ENCODE measurements around the gene CPVL.

CPVL gene

DNA sequence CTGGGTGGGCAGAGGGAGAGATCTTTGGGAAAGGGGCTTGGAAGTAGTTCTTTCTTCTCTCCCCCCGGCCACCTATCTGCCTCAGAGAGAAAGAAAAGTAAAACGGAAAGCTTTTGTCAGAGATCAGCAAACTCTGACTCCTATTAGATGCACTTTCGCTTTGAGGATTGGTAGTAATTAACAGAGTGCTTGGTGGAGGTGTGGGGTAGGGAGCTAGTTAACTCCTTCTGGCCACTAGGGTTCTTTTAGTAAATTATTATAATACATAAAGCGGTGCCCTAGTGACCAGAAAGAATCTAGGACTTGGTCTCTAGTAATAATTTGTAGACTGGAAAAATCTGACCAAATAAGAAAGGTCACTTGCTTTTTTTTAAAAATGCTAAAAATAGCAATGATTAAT, 54.6 kb downstream of the CPVL start:
- no peak for DNase-seq (ENCODE audit: low read depth, low spot score)

DNA sequence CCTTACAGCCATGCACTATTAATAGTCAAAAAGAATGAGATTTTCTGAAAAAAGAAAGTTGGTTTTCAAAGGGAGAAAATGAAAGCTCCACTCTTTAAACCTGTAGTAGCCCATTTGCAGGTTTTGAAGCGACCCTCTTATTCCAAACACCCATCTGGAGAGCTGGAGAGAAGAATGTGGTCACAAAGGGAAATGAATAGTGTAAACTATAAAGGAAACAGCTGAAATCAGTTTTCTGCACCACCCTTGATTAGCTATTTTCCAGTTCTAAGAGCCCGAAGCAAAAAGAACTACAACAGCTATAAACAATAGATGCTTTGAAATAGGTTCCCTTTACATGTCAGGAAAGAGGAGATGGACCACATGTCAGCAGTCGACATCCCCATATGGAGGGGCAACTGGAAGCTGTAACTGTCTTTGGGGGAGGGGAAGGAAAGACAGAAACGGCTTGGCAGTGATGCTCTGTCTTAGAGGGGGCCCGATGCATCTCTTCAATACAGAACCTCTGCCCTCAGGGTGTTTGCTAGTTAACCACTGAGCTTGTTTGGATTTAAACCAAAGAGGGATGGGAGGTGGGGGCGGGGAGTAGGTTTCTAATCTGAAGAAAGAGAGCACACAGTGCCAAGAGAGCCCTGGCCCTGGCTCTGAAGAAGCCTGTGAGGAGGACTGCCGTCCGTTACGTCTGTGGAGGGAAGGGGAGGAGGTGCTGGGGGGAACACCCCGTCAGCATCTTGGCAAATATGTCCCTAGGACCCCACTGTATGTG, 55.3 kb downstream of the CPVL start:
- DNase-seq (ENCODE audit: low read depth, low spot score) = no peak

DNA sequence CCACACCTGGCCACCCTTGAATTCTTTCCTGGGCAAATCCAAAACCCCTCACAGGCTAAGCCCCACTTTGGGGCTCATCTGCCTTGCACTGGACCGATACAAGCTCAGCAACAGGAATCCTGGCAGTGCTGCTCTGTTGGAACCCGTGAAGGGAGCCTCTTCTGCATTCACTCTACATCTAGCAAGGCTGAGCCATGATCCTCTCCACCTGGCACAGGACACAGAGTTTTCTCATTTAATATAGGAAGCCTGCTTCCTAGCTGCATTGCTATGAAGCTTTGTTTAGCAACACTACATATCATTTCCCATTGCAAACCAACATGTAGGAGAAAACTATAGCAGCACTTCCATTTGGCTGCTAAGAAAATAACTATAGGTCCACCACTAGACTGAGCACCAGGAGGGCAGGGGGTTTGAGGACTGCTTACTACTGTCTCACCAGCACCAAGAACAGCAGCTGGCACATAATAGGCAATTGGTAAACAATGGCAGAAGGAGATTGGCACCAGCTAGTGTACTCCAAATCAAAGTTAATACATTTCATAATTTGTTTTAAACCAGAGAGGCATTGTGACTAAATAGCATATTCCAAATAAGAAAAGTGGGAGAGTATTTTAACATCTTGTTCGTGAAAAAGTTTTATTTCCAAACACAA, 56.1 kb downstream of the CPVL start:
- no peak for DNase-seq (ENCODE audit: low read depth, low spot score)

DNA sequence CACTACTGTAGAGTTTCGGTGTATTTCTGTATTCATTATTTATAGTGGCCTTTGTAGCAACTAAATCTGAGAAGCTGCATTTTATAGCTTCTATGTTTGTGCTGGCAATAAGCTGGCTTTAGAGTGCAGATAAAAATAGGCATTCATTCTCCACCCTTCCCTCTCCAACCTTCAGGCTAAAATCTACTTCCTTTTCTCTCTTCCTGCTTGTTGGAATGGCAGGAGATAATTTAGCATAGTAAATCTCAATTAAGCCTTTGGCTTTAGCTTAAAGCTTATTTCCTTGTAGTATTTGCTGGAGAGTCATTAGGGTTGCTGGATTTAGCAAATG, 58.5 kb downstream of the CPVL start:
- DNase-seq (ENCODE audit: low read depth, low spot score) = no peak

DNA sequence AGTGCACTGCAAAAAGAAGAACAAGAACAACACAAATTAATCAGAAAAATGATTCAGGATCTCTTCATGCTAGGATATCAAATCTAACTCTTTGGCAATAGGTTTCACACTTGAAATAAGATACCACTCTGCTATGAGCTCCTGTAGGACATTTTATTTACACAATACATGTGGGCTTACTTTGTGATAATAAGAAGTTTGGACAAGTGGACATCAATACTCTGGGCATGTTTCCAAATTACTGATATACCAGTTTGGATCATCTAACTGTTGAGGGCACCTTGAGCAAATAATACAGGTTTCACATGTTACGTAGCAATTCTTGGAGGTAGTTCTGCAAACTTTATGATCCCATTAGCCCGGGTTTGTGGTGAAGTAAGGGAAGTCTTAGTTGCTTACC, 59.8 kb downstream of the CPVL start:
- DNase-seq (ENCODE audit: low read depth, low spot score) = no peak

DNA sequence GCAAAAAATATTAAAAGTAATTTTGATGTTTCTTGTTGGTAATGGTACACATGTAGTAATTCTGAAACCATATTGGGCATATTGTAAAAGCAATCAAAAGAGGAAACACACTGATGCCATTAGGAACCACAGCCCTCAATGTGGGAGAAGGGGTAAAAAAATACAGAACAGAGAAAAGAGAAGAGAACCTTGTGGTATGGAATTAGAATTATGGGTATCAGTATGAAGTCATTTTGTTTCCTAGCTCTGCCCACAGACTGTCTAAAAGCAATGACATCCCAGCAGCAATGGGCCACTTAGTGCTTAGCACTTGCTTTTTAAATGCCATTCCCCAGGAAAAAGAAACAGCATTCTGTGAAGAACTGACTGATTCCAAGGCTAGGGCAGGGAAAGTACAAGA, 61.5 kb downstream of the CPVL start:
- DNase-seq (ENCODE audit: low read depth, low spot score) = no peak

DNA sequence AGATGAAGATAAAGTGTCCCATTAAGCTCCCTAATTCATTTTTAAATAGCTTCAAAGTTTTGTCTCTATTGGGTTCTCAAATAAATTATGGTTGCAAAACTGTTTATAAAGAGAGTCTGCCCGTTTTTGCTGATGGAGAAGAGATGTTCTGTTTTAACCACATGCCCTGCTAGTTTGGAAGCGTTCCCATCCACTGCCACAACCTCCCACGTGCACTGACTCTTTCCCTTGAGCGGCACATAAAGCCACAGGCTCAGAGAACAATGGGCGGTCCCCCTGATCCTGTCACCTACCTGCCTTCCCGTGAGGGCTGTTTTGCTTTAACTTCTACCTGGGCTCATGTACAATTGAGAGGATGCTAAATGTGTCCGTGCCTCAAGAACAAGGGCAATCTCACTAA, 65.5 kb downstream of the CPVL start:
- DNase-seq (ENCODE audit: low read depth, low spot score) = no peak

DNA sequence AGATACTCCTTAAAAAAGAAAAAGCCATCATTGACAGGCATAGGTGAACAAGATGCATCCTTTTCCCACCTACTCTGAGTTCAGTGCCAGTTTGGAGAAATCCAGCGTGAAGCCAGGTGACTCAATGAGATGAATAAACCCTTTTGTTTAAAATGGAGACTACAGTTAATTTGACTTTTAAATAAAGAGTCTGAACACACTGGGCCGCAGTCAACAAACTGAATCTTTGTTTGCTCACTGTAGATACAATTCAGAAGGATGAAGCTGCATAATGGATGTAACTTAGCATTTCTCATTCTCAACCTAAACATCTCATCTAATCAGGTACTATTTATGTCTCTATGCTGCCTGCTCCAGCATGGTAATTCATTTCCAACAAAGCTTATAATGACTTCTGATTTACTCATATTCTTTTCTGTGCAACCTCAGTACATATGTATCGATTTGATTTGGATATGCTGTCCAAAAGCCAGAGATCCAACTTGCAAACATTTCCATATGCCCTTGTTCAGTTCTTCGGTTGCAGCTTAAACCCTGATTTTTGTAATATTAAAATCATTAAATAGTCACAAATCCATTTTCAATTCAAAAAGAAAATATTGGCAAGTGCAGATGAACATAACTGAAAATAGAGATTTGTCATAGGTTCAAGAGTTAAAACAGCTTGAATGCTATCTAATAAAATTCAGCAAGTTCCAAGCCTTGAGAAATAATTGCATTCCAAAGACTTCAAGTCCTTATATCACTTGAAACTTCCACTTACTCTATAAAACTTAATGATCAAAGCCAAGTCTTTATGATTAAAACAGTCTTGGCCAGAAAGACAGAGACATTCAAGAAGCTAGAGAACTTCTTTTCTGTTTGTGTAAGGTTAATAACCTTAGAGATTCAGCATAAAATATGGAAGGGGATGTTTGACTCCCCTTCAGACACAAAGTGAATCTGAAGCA, 67.8 kb downstream of the CPVL start:
- no peak for DNase-seq (ENCODE audit: low read depth, low spot score)

DNA sequence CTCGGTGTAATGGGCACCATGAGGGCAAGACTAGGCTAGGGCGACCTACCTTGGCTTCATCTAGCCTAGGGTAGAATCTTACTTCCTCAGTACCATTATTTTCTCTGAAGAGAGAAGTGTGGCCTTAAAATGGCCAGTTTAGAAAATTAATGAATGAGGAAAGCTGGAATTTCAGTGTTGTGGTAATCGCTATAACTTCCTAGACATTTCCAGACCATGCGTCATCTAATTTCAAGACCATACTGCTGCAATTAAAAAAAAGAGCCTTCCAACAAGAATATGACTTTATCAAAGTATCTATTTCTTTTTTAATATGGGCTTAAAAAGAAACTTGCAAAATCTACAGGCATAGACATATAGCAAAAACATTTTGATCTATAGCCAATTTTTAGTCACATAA, 68.5 kb downstream of the CPVL start:
- no peak for DNase-seq (ENCODE audit: low read depth, low spot score)

DNA sequence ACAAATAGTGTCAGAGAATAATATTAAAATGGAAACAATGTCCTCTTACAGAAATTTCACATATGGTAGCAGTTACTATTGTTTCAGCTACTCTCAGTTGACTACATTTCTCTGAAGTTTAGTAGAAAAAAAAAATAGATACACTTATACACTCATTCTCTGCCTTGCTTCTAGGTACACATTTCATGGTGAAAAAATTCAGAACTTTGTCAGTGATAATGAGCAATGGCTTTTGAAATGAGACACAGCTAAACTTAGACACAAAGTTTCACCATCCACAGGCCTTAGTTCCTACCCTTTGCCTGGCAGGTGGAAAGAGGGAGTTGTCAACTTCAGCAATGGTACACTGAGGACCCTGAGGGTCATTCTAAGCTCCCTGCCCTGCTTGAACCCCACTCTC, 69.2 kb downstream of the CPVL start:
- no peak for DNase-seq (ENCODE audit: low read depth, low spot score)

DNA sequence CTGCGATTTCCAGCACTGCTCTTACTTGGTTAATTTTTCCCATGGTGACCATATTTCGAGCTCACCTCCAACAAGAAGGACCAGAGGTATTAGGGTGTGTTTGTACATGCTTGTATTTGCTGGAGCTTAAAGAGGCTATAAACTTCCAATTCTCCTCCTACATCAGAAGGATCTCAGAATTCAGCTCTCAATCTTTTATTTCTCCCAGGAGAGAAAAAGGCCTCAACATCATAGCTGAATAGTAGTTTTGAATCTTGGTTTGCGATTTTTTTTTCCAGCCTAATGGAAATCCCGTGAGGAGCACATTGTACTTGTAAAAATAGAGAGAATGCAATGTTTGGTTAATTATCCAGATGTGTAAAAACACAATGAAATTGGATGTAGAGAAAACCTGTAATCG, 69.7 kb downstream of the CPVL start:
- no peak for DNase-seq (ENCODE audit: low read depth, low spot score)

DNA sequence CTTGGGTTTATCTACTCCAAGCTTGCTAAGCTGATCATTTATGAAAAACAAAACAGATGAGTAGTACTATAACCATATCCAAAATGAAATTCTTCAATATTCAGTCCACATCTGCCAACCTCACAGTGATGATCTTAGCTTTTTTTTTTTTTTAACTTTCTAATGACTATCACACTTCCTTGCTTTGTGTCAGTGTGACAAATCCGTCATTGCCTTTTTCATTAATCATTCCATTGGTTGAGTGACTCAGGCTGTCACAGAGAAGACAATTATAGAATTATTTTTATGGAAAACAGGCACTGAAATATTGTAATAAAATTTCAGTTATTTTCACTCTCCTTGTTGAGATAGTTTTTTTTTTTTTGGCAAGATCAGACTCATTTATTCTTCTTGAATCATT, 70.7 kb downstream of the CPVL start:
- no peak for DNase-seq (ENCODE audit: low read depth, low spot score)

DNA sequence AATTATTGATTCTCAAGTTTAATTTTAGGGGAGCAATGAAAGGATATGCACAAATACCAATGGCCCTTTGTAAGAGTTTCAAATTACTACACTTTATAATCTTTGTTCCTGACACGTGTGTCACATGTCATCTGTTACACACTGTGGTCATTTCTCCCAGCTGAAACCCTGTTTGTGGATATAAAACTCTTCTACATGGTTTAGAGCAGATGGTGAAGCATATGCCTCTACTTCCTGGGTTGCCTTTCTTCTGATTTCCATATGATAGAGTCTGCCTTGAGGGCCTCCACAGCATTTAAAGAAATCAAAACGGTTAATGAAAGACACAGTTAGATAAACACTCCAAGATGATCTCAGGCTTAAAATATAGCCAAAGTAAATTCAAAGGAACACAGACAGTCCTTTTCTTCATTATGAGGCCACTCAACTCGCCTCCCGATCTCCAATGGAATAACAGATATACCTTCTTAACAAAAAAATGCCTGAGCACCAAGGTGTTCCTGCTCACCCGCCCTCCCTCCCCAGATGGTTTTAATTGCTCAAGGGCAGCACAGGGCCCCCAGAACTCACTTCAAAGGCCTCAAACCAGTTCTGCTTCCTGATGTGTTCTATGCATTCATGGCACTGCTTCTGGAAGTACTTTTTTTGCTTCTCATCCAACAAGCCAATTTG, 75.0 kb downstream of the CPVL start:
- DNase-seq (ENCODE audit: low read depth, low spot score) = no peak

DNA sequence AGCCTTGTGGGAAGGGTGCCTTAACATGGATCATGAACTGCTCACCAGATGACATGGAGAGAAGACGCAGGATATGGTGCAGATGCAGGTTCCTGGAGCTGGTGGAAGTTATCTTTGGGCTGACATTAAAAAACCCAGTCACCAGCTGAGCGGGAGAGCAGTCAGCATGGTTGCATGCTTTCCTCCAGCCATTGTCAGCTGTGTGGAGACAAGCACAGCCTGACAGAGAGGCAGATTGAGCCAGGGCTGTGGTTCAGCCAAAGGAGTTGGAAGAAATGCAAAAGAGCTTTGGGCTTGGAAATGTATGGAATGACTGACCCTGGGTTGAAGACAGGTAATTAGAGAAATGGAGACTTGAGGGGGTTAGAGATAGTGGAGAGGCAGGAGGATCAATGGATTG, 79.7 kb downstream of the CPVL start:
- no peak for DNase-seq (ENCODE audit: low read depth, low spot score)

DNA sequence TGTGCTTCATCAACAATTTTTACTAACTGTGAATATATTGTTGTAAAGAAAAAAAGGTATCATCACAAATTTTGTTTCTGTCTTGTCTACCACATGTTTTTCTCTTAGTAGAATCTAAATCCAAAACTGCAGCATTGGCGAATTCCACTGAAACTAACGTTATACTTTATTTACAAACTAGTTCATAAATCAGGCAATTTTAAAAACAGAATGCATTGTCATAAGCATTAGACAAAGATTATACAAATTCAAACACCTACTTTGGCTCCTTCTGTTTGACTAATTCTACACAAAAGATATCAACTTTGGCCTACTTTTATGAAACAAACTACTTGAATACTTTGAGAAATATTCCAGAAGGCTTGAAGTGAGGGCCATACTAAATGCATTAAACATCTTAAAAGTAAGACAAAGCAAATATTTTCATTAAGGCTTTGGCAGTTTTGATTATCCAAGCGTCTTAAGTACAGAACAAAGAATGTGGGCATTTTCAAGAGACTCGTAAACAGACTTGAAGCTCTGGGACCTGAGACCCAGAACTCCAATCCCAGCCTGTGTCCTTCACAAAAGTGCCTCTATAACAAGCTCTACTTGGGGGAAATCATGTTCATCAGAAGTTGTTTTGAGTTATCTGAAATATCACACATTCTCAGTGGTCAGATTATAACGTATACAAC, 81.0 kb downstream of the CPVL start:
- DNase-seq (ENCODE audit: low read depth, low spot score) = no peak

DNA sequence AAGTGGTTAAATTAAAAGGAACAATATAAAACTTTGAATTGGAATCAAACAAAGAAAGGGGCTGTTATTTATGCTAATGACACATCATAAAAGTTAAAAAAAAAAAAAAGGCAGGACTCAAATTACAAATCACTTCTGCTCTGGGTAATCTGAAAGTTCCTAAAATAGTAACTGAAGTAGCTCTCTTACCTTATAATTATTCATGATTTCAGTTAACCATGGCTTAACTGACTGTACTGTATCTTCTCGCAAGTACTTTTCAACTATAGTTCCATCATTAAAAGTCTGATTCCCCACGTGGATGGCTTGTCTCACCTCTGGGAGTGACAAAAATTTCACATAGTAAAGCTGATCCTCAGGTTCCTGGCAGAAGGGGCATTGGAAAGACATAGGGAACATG, 82.5 kb downstream of the CPVL start:
- no peak for DNase-seq (ENCODE audit: low read depth, low spot score)

DNA sequence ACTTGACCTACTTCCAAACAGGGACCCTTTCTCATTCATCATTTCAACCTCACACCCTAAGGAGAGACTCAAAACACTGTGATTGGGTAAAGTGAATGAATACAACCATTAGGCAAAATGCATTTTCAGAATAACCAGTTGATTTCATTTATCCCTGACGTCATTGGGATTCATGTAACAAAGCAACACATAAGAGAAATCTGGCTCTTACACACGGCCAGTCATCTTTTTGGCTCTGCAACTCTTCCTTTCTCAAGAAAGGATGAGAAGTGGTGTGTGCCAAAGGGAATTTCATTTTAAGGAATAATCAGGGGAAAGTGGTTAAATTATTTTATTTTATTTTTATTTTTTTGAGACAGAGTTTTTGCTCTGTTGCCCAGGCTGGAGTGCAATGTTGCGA, 83.1 kb downstream of the CPVL start:
- DNase-seq (ENCODE audit: low read depth, low spot score) = no peak

DNA sequence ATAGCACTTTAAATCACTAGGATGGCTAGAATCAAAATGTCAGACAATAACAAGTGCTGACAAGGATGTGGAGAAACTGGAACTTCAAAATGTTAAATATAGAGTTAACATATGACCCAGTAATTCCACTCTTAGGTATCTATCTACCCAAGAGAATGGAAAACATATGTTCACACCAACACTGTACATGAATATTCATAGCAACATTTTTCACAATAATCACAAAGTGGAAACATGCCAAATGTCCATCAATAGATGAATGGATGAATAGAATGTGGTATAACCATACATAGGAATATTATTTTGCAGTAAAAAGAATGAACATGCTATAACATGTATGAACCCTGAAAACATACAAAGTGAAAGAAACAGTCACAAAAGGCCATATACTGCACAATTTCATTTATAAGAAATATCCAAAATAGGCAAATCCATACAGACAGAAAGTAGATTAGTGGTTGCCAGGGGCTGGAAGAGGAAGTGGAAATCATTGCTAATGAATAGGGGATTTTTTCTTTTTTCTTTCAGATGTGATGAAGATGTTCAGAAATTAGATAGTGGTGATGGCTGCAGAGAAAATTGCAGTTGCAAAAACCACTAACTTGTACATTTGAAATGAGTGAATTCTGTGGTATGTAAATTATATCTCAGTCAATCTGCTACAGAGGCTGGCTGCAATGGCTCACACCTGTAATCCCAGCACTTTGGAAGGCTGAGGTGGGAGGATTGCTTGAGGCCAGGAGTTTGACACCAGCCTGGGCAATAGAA, 93.0 kb downstream of the CPVL start:
- DNase-seq (ENCODE audit: low read depth, low spot score) = no peak

DNA sequence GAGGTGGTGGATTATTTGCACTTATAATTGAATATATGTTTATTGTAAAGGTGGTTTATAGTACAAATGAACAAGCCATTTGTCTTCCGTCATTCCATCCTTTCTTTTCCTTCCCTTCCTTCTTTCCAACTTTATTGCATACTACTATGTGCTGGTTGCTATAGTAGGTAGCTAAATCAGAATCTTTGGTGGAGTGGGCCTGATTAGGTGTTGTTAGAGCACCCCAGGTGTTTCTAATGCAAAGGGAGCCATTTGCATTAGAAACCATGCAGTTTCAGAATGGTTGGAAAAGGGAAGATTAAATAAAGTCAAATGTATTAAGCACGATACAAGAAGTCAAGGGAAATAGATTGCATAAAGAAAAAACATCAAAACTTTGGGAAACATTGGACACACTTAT, 99.4 kb downstream of the CPVL start:
- DNase-seq (ENCODE audit: low read depth, low spot score) = no peak

DNA sequence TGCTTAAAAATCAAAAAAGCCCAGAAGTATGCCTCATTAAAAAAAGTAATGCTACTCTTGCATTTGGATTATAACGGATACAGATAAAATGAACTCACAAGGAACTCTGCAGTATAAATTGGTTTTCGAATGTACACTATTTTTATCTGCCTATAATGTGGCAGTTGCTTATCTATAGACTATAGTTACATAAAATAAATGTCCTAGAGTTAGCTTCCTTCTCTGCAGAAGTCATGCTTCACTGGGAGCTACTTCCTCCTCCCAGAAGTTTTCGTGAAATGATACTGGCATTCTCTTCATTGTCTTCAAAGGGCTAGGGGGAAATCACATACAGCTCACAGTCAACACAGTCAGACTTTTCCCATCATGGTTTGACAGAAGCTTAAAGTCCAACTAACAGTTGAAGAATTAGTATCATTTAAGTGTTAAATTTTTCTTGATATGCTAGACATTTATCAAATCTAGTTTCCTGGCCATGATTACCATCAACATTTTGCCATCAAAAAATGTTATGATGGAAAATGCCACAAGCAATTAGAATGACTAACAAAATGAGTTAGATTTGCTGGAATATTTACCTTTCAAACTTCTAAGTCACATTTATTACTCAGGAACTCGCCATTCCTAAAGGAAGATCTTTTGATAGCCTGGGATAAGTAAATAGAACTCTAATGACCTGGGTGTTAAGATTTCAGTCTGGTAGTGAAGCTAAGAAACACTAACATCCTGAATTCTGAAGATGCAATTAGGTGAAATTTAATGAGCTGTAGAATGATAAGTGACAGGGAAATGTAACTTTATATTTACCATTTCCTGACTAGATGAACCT, 100.9 kb downstream of the CPVL start:
- DNase-seq (ENCODE audit: low read depth, low spot score) = no peak
